ENCODE results near the gene SLC16A8.

The SLC16A8 gene

GRCh38 chr22:38112381-38112780, 28.4 kb upstream of the SLC16A8 start:
- DNase-seq (ENCODE audit: low read depth in 2 of 2): no peak

GRCh38 chr22:38111925-38112355, 28.0 kb upstream of the SLC16A8 start:
- no peak for DNase-seq (ENCODE audit: low read depth in 2 of 2)

GRCh38 chr22:38110863-38111852, 27.2 kb upstream of the SLC16A8 start:
- no peak for DNase-seq (ENCODE audit: low read depth in 2 of 2)

- no peak for DNase-seq (ENCODE audit: low read depth in 2 of 2)
Measured at GRCh38 chr22:38110008-38110862, 26.3 kb upstream of the SLC16A8 start, which contains the start of gene BAIAP2L2. TSS of gene BAIAP2L2 (minus strand) at chr22:38110684. CDS start at chr22:38110525, 159 bp downstream.

GRCh38 chr22:38109371-38110001, 25.5 kb upstream of the SLC16A8 start:
- DNase-seq (ENCODE audit: low read depth in 2 of 2): no peak

- no peak for DNase-seq (ENCODE audit: low read depth in 2 of 2)
Measured at GRCh38 chr22:38108561-38109319, 24.8 kb upstream of the SLC16A8 start.

GRCh38 chr22:38107692-38108515, 23.9 kb upstream of the SLC16A8 start:
- no peak for DNase-seq (ENCODE audit: low read depth in 2 of 2)

- no peak for DNase-seq (ENCODE audit: low read depth in 2 of 2)
Measured at GRCh38 chr22:38106814-38107578, 23.0 kb upstream of the SLC16A8 start.

GRCh38 chr22:38104084-38104483, 20.1 kb upstream of the SLC16A8 start:
- no peak for DNase-seq (ENCODE audit: low read depth in 2 of 2)

GRCh38 chr22:38103641-38104040, 19.7 kb upstream of the SLC16A8 start:
- no peak for DNase-seq (ENCODE audit: low read depth in 2 of 2)

GRCh38 chr22:38098410-38099249, 14.6 kb upstream of the SLC16A8 start:
- DNase-seq (ENCODE audit: low read depth in 2 of 2): no peak

- DNase-seq (ENCODE audit: low read depth in 2 of 2): no peak
Measured at GRCh38 chr22:38097557-38098409, 13.8 kb upstream of the SLC16A8 start.

- no peak for DNase-seq (ENCODE audit: low read depth in 2 of 2)
Measured at GRCh38 chr22:38097058-38097457, 13.1 kb upstream of the SLC16A8 start.

GRCh38 chr22:38089474-38089851, 5.5 kb upstream of the SLC16A8 start:
- no peak for DNase-seq (ENCODE audit: low read depth in 2 of 2)

GRCh38 chr22:38088629-38089473, 4.9 kb upstream of the SLC16A8 start:
- no peak for DNase-seq (ENCODE audit: low read depth in 2 of 2)

- DNase-seq (ENCODE audit: low read depth in 2 of 2): no peak
Measured at GRCh38 chr22:38087855-38088254, 3.9 kb upstream of the SLC16A8 start.

- DNase-seq (ENCODE audit: low read depth in 2 of 2): no peak
Measured at GRCh38 chr22:38086942-38087341, 3.0 kb upstream of the SLC16A8 start.
